Esophagus muscularis mucosa (tissue), 3 donors: ENCODE data around the gene WDFY2.

Source experiments
- EP300 ChIP-seq: sonication (generic); formaldehyde crosslinking; IDR thresholded peaks from one replicate; pipeline ENCODE4 v1.6.1; 2017; ENCODE audit warnings: antibody characterized with exemption
- POLR2A ChIP-seq: fragments of 450-650 bp; IDR thresholded peaks from one replicate; pipeline ENCODE4 v1.6.1; 2017; ENCODE audit warnings: antibody characterized with exemption, moderate library complexity, mild to moderate bottlenecking, low read depth
- POLR2AphosphoS5 ChIP-seq, 2 donors: sonication (generic); formaldehyde crosslinking; IDR thresholded peaks; one replicate each; pipeline ENCODE4 v1.6.1; 2017; ENCODE audit warnings: antibody characterized with exemption in 2 of 2

GRCh38 chr13:51564252-51564651 is 20.0 kb upstream of the WDFY2 start:
- no peak for TF ChIP-seq POLR2A
- TF ChIP-seq EP300, result no peak
- no peak for TF ChIP-seq POLR2AphosphoS5 (IDR thresholded peaks at IDR 0.05)
